ENCODE data around the gene CDK6.
A peak's percentile ranks its signal among the peaks of the same experiment; 100 is the strongest.

Gene CDK6

DNA sequence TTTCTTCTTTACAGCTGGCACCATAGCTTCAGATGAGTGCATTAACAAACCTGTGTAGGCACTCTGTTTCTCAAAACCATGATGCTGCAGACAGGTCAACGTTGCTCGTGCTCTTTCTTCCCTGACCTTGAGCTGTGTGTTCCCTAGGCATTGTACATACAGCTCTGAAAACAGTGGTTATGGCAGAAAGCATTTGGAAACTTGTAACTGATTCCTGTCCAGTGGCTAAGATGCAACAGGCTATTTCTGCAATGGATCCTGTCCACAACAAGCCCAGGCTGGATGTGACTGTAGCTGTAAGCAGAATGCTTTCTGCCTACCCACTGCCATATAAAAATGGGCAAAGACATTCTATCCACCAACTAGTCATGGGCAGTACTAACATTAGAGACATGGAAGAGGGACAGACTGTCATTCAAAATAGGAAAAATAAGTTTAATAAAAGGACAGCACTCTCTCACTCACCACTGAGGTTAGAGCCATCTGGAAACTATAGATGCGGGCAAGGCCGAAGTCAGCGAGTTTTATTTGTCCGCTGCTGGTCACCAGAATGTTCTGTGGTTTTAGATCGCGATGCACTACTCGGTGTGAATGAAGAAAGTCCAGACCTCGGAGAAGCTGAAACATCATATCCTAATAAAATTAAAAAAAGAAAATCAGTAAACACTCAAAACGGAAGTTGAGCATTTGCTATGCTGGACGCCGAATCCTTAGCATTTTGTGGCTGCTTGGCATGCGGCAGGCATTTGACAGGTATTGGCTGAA is 111.0 kb downstream of the CDK6 start:
- TF ChIP-seq, protein P1, sequence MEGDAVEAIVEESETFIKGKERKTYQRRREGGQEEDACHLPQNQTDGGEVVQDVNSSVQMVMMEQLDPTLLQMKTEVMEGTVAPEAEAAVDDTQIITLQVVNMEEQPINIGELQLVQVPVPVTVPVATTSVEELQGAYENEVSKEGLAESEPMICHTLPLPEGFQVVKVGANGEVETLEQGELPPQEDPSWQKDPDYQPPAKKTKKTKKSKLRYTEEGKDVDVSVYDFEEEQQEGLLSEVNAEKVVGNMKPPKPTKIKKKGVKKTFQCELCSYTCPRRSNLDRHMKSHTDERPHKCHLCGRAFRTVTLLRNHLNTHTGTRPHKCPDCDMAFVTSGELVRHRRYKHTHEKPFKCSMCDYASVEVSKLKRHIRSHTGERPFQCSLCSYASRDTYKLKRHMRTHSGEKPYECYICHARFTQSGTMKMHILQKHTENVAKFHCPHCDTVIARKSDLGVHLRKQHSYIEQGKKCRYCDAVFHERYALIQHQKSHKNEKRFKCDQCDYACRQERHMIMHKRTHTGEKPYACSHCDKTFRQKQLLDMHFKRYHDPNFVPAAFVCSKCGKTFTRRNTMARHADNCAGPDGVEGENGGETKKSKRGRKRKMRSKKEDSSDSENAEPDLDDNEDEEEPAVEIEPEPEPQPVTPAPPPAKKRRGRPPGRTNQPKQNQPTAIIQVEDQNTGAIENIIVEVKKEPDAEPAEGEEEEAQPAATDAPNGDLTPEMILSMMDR (IDR thresholded peaks at IDR 0.05; ENCODE audit: borderline replicate concordance, control extremely low read depth, extremely low read depth, insufficient read depth, missing control alignments) = no peak
- in situ Hi-C loops (cut with MboI; ENCODE audit: low sequenced_read_pairs, unreplicated experiment) = no loop called here
- DNase-seq (ENCODE audit: low spot score) = no peak

DNA sequence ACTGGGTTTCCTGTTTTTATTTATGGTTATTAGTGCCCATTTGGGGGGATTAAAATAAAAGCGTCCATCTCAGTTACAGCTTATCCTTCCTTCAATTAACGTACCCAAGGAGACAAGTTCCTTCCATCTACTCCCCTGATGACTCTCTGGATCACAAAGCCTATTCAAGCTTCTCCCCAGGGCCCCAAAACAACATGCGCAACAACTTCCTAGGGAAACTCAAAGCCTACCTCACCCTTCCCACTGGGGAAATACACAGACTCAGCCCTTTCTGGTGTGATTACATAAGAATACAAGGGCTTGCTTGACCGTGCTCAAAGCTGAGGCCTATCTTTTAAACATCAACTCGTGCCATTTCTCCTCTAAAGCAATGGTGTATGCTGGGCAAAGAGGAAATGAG is 112.4 kb downstream of the CDK6 start:
- in situ Hi-C loops (cut with MboI; ENCODE audit: low sequenced_read_pairs, unreplicated experiment) = no loop called here
- no peak for DNase-seq (ENCODE audit: low spot score)
- TF ChIP-seq, protein P1 (IDR thresholded peaks at IDR 0.05; ENCODE audit: borderline replicate concordance, control extremely low read depth, extremely low read depth, insufficient read depth, missing control alignments) = no peak

DNA sequence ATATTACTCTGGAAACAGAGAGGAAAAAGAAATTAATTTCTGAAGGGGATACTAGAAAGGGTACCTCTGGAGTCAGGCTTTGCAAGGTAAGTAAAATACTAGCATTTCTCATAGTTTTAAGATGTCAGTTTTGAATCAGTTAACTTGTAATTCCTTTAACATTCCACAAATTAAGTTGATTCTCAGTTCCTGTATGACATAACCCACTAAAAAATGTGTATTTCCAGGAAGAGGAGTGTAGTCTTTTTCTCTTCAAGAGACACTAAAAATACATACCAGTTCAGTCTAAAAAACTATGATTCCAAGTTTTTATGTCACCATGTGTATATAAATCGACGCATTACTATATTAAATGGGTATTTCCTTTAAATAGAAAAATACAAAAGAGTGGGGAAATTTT is 113.2 kb downstream of the CDK6 start:
- TF ChIP-seq, protein P1 (IDR thresholded peaks at IDR 0.05; ENCODE audit: borderline replicate concordance, control extremely low read depth, extremely low read depth, insufficient read depth, missing control alignments) = no peak
- in situ Hi-C loops (cut with MboI; ENCODE audit: low sequenced_read_pairs, unreplicated experiment) = no loop called here
- DNase-seq (ENCODE audit: low spot score) = no peak

DNA sequence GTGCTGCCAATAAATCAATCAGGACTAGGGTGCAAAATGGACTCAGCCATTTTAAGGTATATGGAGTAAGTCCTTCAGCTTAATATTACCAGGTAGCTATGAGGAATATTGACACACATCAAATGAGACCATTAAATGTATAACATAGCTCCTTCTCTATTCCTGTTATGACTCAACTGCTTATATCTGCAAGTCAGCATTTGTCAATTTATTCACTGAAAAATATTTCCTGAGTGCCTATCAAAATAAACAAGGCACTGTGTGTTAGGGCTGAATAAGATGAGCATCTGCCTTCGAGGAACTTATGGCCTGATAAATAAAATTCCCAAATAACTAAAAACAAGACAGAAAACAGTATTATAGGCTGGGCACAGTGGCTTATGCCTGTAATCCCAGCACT is 113.8 kb downstream of the CDK6 start:
- in situ Hi-C loops (cut with MboI; ENCODE audit: low sequenced_read_pairs, unreplicated experiment) = no loop called here
- no peak for DNase-seq (ENCODE audit: low spot score)
- TF ChIP-seq, protein P1 (IDR thresholded peaks at IDR 0.05; ENCODE audit: borderline replicate concordance, control extremely low read depth, extremely low read depth, insufficient read depth, missing control alignments) = no peak

DNA sequence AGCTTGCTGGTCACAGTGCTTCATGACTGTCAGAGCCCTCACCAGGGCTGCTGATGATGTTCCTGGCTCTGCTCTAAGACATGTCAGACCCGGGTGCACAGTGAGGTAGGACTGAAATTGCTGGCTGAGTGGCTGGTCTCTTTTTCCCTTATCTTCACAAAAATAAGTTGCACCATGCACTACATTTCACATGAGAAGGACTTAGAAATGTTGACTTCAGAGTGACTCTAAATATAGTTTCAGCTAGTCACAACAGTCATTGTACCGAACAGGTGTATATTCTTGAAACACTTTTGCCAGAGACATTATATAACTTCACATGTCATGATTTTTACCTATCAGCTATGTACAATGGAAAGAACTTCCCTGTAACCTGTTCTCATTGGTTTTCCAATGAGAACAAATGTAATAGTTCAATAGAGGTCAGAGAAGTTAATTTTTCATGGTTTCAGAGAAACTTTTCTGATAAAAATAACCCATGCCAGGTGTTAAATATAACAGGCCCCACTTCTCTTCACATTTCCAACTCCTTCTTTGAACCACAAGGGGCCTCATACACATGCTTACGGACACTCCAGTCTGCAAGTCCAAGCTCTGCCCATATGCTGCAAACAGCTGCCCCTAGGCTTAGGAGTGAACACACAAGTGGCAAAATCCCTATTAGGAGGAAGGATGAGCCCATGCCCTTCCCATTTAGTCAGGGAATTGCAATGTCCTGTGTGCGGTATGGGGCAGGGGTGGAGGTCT is 115.6 kb downstream of the CDK6 start:
- DNase-seq (ENCODE audit: low spot score) = no peak
- in situ Hi-C loops (cut with MboI; ENCODE audit: low sequenced_read_pairs, unreplicated experiment) = no loop called here
- TF ChIP-seq, protein P1 (IDR thresholded peaks at IDR 0.05; ENCODE audit: borderline replicate concordance, control extremely low read depth, extremely low read depth, insufficient read depth, missing control alignments) = peak; percentile 9

DNA sequence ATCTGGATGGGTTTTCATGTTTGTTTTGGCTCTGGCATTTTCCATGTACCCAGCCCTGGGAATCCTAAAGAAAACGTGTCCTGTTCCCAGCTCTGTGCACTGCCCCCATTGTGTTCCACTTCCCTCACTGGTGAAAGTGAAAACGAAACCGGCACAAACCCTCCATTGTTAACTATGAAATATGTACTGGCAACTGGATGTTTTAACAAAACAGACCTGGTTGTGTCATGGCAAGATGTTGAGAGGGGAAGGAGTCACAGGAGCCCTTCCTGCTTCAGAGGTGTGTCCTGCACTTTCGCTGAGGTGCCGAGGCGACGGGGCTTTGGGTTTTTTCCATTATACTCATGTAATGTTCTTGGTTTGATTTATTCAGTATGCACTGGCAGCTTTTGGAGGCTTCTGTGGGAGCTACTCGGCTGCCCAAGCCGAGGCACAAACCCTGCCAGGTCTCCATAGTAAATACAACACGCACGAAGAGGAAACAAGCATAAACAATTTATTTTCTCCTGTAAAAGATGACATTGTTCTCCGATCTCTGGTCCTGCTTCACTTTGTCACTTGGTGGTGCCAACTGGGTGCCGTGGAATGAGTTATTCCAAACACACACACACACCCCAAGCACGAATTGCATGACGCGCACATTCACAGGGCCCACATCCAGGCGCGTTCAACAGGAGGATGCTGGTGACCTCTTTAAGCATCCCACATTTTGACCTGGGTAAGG is 118.2 kb downstream of the CDK6 start:
- in situ Hi-C loops (cut with MboI; ENCODE audit: low sequenced_read_pairs, unreplicated experiment) = no loop called here
- peak; percentile 36 for DNase-seq (ENCODE audit: low spot score)
- TF ChIP-seq, protein P1 (IDR thresholded peaks at IDR 0.05; ENCODE audit: borderline replicate concordance, control extremely low read depth, extremely low read depth, insufficient read depth, missing control alignments) = no peak

Measured in GM13976 (cell line).